Adipose tissue (tissue), 3 donors: ENCODE measurements around the gene SCN5A. TPM values are rescaled to one million over a fixed set of nuclear protein-coding genes. Genes with fewer than 3 reads are reported as not detected.

ENCODE experiments used
- H3K27ac ChIP-seq: one replicate; pipeline ENCODE4 v1.5.1; 2013; ENCODE audit warnings: low read depth, low read length
- WGBS, 3 donors: extraction: QIAGEN DNeasy Blood & Tissue Kit; methylation state at CpG; one replicate each; pipeline ENCODE4 v1.1.7; 2013; 5-methylcytosine and 5-hydroxymethylcytosine counted together
- polyA plus RNA-seq, 3 donors: library from polyadenylated mRNA; stranded (reverse); fragments of 200-250 nt; gene quantifications; one replicate each; pipeline ENCODE4 v1.2.3, GENCODE V29; 2013
- donor health status: healthy with polysubstance abuse.
- donor health status: Bipolar disorder and iron deficiency.
- donor health status: healthy.

SCN5A gene
- polyA plus RNA-seq, 3 donors = 0.06 to 0.11 (median 0.07) TPM

- H3K27ac ChIP-seq = no peak overlapping the region
- 73 to 86% (median 83%) methylated on average over 2 of the region's 2 CpGs for WGBS, 3 donors
Measured at GRCh38 chr3:38507120-38507519, 142.4 kb downstream of the SCN5A start.

- 80 to 89% (median 89%) methylated on average over 2 of the region's 2 CpGs for WGBS, 3 donors
- no peak overlapping the region for H3K27ac ChIP-seq
Measured at GRCh38 chr3:38500688-38501417, 148.6 kb downstream of the SCN5A start.

Other genes with a start within 250 kb of the SCN5A start
- gene ACVR2B, start 195.8 kb downstream of the SCN5A start, polyA plus RNA-seq = 1 to 10 TPM in 1 of 3 donors, under 1 TPM in 2; 0.45 to 1.3 (median 0.56) TPM
- 1 to 10 TPM; 2.2 to 7.8 (median 3.0) TPM for gene EXOG, start 153.3 kb downstream of the SCN5A start, polyA plus RNA-seq
- not detected for gene SCN10A, start 166.5 kb upstream of the SCN5A start, polyA plus RNA-seq